NCI-H1092 treated with DMSO at 0.1 percent for 48 hours (cell line): Measurements from ENCODE around the gene ARSI.

Source experiments
- DNase-seq: peaks from one replicate; lab custom pipeline; 2025; lab: John Stamatoyannopoulos, UW

Gene ARSI

DNA sequence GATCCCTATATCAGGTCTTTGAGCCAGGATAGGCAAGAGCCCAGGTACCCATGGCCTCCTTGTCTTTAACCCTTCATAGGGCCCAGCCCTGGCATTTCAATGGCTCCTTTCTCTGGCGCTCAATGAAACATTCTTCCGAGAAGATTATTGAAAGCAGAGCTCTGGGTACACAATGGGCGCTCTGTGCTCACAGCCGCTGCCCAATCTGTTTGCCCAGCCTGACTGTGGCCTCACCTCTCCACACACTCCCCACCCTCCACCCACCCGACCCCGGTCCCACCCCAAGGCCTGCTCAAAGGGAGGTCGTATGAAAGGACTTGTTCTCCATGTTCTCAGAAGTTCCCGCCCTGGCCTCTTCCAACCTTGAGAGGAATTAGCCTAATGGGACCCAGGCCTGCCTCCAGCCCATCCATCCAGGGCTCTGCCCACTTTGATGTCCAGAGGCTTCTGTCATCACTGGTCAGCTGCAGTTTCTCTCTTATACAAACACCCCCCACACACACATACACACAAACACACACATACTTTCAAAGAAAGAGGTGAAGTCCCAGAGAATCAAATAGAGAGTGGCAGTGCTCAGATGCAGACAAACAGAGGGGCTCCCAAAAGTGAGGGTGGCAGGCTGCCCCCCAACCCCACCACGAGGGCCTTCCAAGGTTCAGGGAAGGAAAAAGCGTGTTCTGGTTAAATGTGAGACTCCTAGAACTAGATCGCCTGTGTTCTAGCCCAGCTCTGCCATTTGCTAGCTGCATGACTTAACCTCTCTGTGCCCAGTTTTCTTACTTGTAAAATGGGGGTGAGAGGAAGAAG lies 5.1 kb upstream of the ARSI start:
- no peak for DNase-seq

DNA sequence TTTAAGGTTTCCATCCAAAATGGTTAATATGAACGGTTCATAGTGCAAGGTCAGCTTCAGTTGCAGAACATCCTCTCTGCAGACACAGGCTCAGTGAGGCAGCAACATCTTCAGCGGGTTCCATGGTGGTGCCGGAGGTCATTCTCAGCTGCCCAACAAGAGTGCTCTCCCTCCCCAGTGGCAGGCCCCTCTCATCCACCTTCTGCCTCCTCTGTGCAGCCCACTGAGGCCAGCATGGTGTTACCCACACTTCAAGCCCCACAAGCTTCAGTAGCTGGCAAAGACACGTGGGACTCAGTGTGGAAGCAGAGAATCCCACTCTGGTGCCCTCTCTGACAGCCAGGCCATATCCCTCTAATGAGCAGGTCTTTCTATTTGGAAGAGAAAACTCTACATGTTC lies 4.1 kb upstream of the ARSI start:
- no peak for DNase-seq

DNA sequence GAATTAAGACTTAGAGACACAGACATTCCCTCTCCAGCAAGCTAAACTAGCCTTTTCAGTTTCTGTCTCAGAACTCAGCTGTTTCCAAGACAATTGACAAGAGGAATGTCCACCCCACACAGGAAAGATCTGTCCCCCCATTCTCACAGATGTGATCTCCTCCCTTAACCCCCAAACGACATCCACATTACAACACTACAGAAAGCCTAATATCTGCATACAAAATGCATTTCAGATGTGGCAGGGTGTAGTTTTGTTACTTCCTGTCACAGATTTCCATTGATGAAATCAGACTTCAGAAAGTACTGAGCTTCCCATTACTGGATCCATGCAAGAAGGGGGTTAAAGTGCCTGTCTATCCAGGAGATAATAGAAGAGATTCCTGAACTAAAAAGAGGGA lies 2.9 kb upstream of the ARSI start:
- no peak for DNase-seq

DNA sequence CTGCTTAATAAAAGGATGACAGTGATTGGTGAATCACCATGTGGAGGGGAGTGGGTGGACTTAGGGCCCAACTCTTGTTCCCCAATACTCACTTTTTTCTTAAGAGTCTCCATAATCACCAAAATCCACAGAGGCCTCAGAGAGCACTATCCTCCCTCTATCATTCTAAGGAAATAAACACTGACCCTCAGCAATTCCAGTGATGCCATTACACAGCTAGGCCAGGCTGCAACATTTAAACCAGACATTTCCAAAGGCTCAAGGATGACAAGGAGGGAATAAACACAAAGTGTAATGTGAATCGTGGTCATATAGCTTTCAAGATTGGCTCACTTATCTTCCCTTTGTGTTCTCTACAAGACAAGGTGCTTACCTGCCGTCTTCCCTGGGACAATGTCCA lies 2.4 kb upstream of the ARSI start:
- DNase-seq, result no peak

DNA sequence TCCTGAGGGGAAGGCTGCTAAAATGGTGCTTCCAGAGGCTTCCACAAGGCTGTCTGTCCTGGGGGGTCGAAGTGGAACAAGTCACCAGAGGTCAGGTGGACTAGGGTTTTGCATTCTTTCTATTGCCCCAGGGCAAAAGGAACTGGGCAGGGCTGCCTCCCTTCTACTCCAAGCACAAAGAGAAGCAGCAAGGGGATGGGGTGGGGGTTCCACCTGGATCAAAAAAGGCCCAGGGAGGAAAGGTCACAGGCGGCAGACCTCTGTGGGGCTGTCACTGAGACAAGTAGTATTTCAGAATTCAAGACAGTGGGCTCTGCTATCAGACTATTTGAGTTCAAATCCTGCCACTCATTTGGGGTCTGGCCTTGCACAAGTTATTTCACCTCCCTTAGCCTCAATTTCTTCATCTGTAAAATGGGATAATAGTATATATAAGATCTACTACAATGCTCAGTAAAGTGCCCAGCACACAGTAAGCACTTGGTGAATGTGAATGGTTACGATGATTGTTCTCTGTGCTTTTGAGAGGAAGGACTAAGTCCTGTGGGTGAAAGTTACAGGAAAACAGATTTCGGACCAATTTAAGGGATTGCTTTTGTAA lies 1.9 kb upstream of the ARSI start:
- no peak for DNase-seq

DNA sequence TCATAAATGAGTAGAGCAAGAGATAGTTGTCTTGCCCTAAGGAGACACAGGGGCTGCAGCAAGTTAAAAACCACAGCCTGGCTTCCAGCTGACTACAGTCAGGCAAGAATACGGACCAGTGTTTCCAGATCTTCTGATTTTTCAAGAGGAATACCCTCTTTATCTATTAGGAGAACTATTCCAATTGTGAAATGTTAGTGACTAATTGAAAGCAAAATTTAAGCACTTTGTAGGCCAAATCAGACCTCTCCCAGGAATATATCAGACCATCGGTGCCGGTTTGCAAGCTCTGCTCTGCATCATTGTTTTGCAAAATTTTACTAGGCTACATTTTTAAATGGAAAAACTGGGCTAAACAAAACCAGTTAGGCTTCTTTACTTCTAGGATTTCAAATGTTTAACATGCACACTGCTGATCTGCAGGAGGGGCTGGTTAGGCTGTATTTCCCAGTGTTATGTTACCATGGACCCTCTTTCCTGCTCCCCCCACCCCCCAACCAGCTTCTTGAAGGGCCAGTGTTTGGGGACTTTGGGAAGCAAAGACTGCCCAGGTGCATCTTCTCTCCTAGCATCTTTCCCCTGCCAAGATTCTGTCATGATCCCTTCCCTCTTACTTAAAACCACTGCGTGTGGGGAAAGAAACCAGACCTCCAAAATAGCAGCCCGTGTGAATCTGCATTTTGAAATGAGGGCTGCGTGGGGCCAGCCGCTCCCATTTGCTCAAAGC lies 1.1 kb upstream of the ARSI start:
- DNase-seq, result no peak

DNA sequence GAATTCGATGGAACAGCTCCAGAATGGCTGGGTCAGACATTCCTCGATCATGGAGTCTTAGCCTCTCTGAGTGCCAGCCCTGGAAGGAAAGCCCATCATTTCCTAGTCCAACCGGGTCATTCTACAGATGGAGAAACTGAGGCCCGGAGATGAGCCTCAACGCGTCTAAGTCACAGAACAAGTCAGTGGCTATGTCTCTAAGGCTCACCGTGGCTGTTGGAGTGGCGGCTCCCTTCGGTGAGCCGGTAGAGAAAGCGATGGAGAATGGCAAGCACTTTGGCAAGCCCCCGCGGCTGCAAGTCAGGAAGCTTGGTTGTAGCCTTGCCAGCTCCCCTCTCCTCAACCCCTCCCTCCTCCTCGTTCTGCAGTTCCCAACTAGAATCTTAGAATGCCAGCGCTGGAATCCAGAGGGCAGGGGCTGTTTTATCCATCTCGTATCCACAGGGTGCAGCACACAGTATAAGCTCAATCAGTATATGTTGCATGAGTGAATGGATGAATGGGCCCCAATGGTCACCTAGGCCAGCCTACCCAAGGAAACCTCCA lies 438 bp upstream of the ARSI start:
- DNase-seq, result no peak

DNA sequence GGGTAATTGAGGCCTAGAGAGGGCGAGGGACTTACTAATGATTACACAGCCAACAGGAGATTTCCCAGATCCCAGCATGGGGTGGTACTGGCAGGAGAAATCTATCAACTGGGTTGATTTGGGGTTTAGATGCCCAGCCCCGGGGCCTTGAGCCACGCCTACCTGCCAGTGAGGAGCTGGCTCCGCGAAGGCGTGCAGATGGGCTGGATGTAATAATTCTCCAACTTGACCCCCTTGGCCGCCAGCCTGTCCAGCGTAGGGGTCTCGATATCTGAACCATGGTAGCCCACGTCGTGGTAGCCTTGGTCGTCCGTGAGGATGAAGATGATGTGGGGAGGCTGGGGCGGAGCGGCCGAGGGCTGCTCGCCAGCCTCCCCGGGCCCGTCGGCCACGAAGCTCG lies 804 bp downstream of the ARSI start:
- no peak for DNase-seq

DNA sequence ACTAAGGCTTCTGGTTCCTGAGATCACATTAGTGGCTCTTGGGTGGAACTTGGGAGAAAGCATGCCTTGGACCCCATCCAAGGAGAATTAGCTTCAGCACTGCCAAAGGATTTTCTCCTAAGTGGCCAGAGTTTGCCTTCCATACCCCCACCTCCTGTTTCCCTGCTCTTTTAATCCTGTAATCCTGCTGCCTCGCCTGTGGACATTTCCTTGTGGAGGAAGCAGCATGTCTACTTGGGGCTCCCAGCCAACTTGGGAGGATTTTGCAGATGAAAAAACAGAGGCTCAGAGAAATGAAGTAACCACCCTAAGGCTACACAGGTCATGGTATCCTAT lies 1.6 kb downstream of the ARSI start:
- DNase-seq, result no peak

DNA sequence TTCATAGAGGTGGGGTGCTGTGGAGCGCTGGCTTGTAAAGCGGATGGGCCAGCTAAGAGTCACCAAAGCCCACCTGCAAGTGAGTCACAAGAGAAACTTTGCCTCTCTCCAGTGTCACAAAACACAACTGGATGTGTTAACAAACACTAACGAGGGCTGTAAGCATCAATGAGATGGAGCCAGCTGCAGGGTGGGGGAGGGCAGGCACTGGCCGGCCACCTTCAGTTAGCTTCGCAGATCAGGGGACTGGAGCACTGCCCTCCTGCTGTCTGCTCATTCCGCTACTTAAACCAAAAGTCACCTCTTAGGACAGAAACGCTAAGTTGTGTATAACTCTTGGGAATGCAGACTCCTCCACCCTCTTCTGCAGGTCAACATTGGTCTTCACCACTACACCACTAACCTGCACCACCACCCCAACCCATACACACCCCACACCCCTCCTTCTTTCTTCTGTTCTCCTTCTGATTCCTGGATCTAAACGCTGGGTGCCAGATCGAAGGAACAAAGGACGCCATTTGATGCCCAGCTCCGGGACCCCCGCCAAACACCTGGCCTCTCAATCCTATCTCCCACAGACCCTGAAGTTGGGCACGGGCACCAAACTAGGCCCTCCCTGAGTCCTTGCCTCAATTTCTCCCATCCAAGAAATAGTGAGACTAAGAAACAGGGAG lies 2.1 kb downstream of the ARSI start:
- no peak for DNase-seq

DNA sequence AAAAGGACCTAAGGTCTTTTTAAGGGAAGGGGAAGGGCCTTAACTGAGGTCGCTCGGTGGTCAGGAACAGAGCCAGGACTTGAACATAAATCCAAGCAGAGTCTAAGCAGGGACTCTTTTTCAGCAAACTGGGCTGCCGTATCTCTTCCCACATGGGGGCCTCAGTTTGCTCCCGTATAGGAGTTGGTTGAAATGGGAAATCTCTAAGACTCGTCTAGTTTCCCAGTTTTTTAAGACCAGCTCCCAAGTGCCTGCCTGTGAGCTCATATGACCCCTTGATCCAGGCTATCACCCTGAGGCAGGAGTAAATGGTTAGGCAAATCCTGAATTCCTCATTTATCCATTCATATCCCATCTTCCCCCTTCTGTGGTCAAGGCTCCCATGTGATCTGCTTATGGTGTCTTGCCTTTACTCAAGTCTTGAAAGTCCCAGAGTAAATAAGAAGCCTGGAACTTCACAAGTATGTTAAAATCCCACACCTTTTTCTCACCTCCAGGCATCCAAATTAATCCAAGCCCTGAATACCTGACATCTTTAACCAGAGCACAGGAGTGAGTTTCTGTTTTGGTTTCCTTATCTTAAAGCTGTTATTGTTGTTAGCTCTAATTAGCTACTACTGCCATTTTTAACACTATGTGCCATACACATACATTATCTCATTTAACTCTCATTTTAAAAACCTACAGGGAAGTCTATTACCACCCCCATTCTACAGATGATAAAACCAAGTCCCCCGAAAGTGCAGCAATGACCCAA lies 3.0 kb downstream of the ARSI start:
- no peak for DNase-seq

DNA sequence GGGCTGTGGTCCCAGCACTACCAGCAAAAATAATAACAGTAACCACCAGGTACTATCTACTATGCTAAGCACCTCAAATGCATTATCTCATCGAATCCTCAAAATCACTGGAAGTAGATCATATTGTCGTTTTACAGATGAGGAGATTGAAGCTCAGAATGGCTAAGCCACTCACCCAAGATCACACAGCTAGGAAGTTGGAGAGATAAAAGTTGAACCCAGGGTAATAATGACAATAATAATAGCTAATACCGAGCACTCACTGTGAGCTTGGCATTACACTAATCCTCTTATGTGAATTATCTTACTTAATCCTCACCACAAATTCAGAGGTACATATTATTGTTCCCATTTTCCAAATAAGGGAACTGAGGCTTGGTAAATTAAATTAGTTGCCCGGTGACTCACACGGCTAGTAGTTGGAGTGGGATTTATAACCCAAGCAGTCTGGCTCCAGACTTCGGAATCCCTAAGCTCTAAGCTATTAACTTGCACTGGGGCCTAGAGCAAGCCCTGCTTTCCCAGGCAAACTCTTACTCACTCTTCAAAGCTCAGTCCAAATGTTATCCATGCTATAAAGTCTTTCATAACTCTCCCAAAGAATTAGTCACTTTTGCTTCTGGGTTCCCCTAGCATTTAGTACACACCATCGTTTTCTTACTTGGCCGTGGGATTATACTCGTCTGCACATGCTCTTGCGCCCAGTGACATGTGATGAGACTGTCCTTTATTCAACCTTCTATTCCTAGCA lies 3.8 kb downstream of the ARSI start:
- DNase-seq, result no peak

DNA sequence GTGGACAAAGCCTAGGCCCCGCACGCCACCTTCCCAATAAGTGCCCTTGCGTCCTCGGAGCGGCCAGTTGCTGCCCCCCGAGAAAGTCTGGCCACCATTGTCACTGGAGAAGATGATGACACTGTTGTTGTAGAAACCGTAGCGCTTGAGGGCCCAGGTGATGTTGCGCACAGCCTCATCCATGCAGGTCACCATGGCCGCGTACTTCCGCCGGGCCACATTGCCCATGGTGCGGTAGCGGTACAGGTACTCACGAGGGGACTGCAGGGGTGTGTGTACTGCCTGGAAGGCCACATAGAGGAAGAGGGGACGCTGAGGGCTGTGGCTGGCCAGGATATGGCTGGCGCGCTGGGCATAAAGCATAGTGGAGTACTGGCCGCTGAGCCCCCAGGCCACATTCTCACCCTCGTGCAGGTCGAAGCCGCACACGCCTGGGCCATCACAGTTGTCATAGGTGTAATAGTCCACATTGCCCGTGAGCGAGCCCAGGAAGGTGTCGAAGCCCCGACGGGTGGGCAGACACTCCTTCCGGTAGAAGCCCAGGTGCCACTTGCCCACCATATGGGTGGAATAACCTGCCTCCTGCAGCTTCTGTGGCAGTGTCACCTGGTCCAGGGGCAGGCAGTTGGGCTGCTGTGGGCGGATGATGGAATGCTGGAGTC lies 4.6 kb downstream of the ARSI start:
- no peak for DNase-seq

DNA sequence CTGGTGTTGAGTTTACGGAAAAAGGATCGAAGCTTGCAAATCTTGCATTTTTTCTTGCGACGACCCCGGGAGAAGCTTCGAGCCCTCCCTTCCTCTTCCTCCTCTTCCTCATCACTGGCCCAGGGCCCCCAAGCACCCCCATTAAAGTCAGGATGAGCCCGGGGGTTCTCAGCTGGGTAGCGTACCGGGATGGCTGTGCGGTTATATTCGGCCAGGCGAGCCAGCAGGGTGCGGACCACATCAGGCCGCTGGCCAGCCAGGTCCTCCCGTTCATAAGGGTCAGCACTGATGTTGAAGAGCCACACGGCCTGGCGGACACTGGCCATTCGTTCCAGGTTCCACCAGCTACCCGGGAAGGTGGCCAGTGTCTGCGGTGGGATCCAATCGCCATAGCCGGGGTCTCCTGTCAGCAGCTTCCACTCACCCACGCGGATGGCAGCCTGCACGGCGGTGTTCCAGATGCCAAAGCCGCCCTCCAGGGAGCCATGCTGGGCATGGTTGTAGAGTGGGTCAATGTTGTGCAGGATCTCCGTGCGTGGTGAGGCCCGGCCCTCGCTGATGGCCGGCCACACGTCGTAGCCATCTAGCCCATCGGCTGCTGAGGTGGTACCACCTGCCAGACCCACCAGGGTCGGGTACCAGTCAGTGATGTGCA lies 5.3 kb downstream of the ARSI start:
- no peak for DNase-seq

DNA sequence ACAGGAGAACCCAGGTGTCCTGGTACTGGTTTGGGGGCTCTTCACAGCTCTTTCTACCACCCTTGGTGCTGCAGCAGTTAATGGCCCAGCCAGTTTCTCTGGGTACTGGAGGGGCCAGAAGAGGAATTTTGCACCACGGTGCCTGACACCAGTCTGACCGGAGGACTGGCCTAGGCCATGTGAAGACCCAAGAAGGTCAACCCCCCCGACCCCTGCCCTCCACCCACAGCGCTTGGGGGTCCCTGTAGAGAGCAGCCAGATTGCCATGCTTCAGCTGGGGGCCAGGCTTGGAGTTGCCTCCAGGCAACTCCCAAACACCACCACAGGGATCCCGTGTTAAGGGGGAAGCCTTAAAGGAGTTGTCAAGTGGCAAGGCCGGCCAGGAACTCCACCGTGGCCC lies 6.2 kb downstream of the ARSI start:
- no peak for DNase-seq

DNA sequence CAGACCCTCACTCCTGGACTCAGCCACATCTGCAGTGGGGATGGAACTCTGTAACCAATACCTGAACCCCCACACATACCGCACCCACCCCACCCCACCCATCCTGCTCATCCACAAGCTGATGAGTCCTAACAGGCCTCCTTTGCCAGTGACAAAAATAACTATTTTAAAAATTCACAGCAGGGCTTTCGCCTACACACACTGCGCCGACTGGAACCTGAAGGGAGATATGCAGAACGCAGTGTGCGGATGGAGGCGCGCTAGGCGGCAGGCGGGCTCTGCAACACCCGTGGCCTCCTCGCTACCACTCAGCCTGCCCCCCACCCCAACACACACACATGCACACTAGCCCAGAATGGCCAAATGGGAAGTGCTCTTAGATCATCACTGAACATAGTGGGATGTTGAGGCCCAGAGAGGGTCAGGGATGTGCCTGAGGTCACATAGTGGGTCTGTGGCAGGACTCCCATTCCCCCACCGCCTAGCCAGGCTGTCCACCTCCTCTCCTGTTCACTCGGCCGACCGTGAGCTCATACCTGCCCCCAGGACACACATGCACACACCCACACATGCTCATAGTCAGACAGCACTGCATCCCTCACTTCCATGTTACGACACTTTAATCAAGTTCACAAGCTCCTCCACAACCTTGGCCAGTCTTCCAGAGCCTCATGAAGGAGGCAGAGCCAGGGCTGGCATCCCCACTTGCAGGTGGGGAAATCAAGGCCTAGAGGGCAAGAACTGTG lies 6.8 kb downstream of the ARSI start:
- DNase-seq, result no peak

DNA sequence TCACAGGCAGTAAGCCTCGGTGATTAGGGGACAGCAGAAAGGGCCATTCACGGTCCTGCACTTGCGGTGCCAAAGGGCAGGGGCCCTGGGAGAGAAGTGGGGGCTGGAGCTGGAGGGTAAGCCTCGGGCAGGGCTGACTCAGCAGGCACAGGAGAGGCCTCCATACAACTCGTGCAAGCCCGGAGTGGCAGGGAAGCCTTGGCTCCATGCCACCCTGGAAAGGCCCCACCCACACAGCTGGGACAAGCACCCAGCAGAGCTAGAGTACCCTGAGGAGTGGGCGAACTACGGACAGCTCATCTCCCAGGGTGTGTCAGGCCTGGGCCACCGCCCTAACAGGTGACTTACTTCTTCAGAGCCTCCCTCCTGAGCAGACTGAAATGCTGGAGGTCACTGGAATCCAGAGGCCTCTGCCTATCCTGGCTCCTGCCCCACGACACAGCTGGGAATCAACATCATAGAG lies 7.5 kb downstream of the ARSI start:
- DNase-seq, result no peak

DNA sequence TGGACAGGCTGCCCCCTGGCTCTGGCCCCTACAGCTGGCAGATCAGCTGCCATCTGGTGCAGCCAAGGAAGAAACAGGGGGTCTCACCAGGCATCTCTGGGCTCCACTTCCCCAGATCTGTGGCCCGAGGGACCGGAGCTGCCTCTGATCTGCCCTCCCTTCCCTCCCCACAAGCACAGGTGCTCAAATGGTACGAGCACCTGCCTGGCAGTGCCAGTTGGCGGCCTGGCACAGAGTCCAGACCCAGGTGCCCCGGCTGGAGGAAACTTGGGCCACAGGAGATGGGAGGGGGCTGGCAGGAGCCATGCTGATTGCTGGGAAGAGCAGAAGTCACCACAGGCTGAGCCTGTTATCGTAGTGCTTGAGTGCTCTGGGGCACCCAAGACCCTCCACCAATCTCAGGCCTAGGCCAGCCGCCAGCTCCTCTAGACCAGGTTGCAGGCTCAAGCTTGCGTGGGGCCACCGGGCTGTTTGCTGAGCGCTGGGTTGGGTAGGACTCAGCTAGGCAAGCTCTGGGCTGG lies 8.1 kb downstream of the ARSI start:
- DNase-seq, result no peak
